ENCODE results near the gene KRTAP16-1.

GRCh38 chr17:41294016-41294415 is 15.1 kb downstream of the KRTAP16-1 start:
- TF ChIP-seq POU2F2 (IDR thresholded peaks at IDR 0.05; ENCODE audit: low read depth, low read length) (no peak), POLR2A (IDR thresholded peaks at IDR 0.05; ENCODE audit: low read depth, low read length) (no peak), TAF1 (IDR thresholded peaks at IDR 0.05; ENCODE audit: low read depth, low read length) (no peak)
